RCC 7860 (cell line): ENCODE data around the gene NME7.
"Not testable (repeated sequence)": the region's sequence is repeated elsewhere in the genome, so short reads cannot be mapped to it uniquely, and the experiment has no call there.

ENCODE experiments used
- DNase-seq: peaks from one replicate; pipeline ENCODE4 v3.0.0-alpha.2; 2015; ENCODE audit warnings: low spot score
- FAIRE-seq: peaks from 2 replicates; lab custom pipeline; 2012; peaks lifted over from hg19 to GRCh38; lab: Jason Lieb, UNC

NME7 gene, protein sequence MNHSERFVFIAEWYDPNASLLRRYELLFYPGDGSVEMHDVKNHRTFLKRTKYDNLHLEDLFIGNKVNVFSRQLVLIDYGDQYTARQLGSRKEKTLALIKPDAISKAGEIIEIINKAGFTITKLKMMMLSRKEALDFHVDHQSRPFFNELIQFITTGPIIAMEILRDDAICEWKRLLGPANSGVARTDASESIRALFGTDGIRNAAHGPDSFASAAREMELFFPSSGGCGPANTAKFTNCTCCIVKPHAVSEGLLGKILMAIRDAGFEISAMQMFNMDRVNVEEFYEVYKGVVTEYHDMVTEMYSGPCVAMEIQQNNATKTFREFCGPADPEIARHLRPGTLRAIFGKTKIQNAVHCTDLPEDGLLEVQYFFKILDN

GRCh38 chr1:169367686-169368405, at the start of gene NME7, which contains the start of gene BLZF1:
Gene NME7 (minus strand): TSS chr1:169367797. CDS start chr1:169367710, 87 bp downstream.
Gene BLZF1 (plus strand): TSS chr1:169368195. CDS start chr1:169369523, 1,328 bp downstream.
- FAIRE-seq (peak; percentile 92), DNase-seq (peak; percentile 93)

GRCh38 chr1:169414952-169415351, 47.4 kb upstream of the NME7 start:
- no peak for FAIRE-seq
- DNase-seq, result no peak

- not testable (repeated sequence) for DNase-seq, FAIRE-seq
Observed at GRCh38 chr1:169408340-169408739, 40.7 kb upstream of the NME7 start.

- DNase-seq, FAIRE-seq: not testable (repeated sequence)
Observed at GRCh38 chr1:169402578-169402977, 35.0 kb upstream of the NME7 start.

GRCh38 chr1:169395955-169396354, 28.4 kb upstream of the NME7 start:
- DNase-seq (no peak), FAIRE-seq (no peak)

DNA sequence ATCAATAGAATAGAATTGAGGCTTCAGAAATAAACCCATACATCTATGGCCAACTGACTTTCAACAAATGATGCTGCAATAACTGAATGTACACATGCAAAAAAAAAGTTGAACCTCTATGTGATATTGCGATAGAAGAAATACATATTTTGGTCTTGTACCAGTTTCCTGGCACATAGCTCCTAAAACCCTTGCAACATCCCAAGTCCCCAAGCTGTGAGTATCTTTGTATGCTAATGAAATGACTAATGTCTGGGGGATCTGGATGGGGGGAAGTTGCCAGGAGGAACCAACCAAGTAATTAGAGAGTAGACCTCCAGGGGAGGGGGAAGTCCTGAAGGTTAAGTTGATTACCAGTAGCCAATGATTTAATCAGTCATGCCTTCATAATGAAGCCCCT, 24.8 kb upstream of the NME7 start:
- DNase-seq (no peak), FAIRE-seq (no peak)

GRCh38 chr1:169390303-169390702, 22.7 kb upstream of the NME7 start:
- FAIRE-seq, result no peak
- no peak for DNase-seq

DNA sequence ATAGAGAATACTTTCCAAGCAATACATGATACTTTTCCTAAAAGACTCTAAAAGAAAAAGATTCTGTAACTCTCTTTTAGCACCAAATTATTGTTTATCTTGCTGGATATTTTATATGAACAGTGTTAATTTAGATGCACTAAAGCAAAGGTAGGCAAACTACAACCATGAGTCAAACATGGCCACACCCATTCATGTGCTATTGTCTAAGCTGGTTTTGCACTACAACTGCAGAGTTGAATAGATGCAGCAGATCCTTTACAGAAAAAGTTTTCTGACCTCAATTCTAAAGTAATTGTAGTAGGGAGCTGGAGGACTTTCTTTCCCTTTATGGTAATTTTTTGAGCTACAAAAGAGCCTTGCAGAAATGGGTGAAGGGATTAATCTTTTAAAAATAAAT, 19.8 kb upstream of the NME7 start:
- no peak for DNase-seq
- no peak for FAIRE-seq

- DNase-seq, result no peak
- no peak for FAIRE-seq
Observed at GRCh38 chr1:169383449-169383848, 15.9 kb upstream of the NME7 start.

GRCh38 chr1:169381162-169381561, 13.6 kb upstream of the NME7 start:
- no peak for DNase-seq
- FAIRE-seq, result no peak

DNA sequence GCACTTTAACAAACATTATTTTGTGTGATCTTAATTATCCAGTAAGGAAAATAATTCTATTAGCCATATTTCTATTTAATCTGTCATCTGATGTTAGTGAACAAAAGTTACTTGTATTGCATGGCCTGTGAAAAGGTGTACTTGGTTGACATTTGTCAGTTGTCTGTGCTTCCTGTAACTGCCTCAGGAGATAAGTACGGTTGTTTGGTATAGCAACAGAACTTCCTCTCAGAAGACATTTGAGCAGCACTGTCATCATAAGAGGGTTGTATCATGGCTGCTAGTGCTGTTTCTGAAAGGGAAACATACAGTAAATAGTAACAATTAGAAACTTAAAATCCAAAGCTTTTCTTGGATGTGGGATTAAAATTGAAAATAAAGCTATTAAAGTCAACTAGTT, 3.8 kb upstream of the NME7 start:
- FAIRE-seq, result no peak
- DNase-seq, result no peak

- FAIRE-seq (no peak), DNase-seq (no peak)
Observed at GRCh38 chr1:169368406-169368769, 791 bp upstream of the NME7 start.

GRCh38 chr1:169367096-169367685, 406 bp downstream of the NME7 start:
- FAIRE-seq (no peak), DNase-seq (no peak)

DNA sequence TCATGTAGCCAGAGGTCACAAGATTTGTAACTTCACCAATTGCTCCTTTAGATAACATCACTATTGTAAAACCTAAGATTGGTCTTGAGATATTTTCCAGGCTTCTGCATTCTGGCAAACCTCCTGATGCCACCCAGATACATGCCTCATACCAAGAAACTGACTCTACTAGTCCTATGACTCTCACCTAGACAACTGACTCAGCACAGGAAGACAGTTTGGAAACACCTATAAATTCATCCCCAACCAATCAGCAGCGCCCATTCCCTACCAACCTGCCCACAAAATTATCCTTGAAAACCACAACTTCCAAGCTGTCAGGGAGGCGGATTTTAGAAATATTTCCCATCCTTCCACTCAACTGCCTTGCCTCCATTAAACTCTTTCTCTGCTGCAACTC, 2.6 kb downstream of the NME7 start:
- peak; percentile 76 for DNase-seq
- peak; percentile 32 for FAIRE-seq

DNA sequence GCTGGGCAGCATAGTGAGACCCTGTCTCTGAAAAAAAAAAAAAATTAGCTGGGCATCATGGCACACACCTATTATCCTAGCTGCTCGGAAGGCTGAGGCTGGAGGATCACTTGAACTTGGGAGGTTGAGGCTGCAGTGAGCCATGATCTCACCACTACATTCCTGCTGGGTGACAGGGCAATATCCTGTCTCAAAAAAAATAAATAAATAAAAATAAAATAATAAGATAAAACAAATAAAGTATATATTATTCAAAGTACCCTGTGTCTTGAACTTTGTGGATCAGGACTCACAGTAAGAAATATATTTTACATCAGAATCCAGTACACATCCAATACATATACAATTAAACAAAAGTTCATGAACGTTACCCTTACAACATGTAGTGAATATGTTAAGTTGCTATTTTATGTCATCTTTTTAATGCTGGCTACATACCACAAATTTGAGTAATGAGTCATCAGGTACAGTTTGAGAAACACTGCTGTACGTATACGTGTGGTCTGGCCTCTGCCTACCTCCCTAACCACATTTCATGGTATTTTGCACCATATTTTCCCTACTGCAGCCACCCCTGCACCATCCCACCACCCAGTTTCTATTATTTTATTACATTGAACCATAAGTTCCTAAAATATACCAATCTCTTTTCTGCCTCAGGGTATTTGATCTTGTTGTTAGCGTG, 4.4 kb downstream of the NME7 start:
- FAIRE-seq (peak; percentile 94), DNase-seq (peak; percentile 93)

- DNase-seq (no peak), FAIRE-seq (no peak)
Observed at GRCh38 chr1:169361281-169361680, 6.3 kb downstream of the NME7 start.

DNA sequence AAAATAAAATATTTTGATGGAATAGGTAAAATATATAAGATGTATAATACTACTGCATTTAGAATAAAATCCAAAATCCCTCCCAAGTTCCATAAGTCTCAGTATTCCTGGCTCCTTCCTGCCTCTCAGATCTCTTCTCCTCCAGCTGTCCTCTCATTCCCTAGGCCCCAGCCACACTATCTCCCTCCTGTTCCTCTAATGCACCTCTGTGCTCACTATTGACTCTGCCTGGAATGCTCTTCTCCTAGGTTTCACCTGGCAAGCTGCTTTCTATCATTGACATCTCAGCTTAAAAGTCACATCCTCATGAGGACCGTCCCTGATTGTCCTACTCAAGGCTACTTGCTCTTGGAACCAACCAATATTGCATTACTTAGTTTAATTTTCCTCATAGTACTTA, 7.2 kb downstream of the NME7 start:
- DNase-seq (no peak), FAIRE-seq (no peak)

DNA sequence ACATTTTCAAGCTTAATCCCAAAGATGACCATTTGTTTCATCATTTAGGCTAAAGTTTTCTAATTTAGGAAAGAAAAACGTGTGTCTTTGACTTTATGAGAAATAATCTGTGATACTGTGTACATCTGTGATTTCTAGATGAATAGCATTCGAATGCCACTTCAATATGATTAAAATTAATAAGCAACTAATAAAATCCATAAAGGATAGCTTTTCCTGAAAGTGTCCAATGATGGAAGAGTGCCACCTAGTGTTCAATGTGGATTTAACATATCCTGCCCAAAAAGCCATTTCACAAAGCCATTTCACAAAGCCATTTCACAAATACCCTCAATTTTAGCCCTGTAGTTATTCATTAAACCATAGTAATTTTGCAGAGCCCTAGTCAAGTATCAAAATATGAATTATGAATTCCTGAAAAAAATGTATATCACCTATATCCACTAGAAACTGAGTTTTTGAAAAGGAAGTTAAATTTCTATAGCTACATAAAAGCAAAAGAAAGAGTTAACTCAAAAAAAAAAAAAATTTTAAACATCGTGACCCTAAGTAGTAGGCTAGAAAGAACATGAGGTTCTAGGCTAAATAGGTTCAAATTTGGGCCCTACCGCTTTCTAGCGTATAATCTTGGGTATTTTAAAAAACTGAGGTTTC, 19.1 kb downstream of the NME7 start:
- FAIRE-seq (peak; percentile 85), DNase-seq (peak; percentile 45)

- FAIRE-seq (no peak), DNase-seq (no peak)
Observed at GRCh38 chr1:169347688-169348382, 19.8 kb downstream of the NME7 start.

DNA sequence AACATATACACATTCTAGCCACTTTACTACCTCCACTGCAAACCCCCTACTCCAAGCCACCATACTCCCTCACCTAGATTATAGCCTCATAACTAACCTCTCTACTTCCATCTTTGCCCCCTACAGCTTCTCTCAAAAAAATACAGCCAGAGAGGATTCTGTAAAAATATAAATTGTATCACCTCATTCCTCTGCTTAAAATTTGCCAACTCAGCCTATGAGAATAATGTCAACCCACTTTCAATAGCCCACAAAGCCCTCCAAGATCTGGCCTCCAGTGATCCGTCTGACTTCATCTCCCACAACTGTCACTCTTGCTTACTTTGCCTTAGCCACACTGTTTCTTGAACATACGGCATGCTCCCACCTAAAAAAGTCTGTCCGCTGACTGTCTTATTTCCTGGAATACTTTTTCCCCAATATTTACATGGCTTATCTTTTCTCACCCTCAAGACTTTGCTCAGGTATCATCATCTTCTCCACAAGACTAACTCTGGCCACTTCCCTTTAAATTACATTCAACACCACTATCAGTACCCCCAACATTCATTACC, 21.5 kb downstream of the NME7 start:
- DNase-seq, result no peak
- no peak for FAIRE-seq
